ENCODE measurements around the gene ERN1. TPM values are rescaled to one million over a fixed set of nuclear protein-coding genes. Genes with fewer than 3 reads are reported as not detected.

The ERN1 gene
- total and polyA plus RNA-seq, 2 experiments from 2014 or later, result 10.3 to 16.5 TPM

DNA sequence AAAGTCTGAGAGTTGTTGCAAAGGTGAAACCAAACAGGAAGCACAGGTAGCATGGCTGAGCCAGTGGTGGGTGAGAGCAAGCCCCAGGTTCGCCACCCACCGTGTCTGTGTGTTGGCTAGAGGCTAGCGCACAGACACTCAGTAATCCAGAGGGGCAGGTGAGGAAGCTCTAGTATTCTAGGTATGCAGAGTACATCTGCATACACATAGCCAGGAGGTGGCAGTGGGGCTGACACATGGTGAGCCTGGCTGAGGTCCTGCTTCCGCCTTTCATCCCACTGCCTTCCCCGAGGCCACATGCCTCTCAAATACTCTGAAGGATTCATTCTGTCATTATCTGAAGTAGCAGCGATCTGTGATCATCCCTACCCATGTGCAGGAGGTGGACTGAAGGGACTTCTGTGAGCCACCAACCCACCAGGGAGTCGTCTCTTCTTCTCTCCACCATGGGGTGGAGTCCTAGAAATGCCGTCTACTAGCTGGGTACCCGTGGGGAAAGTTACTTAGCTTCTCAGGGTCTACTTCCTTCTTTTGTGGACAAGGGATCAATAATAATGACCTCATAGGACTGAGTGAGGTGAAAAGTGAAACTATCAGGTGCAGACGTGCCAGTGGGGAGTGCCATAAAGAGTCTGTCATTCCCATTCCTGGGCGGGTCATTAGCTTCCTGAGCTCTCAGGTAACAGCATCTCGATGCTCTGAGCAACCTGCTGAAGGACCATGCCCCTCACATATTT lies 73.5 kb downstream of the ERN1 start:
- Histone ChIP-seq H3K9me2 (replicated peaks; ENCODE audit: insufficient read depth) (no peaks in the 10 kb centered on the region), H3K4me2 (no peak overlapping the region), H3K27ac (no peak overlapping the region), H3K4me3 (no peak overlapping the region), H3K9me3 (ENCODE audit: low read depth) (no peaks in the 10 kb centered on the region), H3K36me3 (replicated peaks; ENCODE audit: insufficient read depth, low read depth) (no peaks in the 10 kb centered on the region), H4K20me1 (ENCODE audit: insufficient read depth, poor library complexity, severe bottlenecking) (no peaks in the 10 kb centered on the region), H2AFZ (no peak overlapping the region), H3K79me2 (no peaks in the 10 kb centered on the region), H3K4me1 (ENCODE audit: insufficient read depth) (peaks cover 5% of the 10 kb centered on the region), H3K27me3 (no peaks in the 10 kb centered on the region)
- DNase-seq (ENCODE audit: low spot score), result no peak
- 76% methylated on average over 12 of the region's 12 CpGs for WGBS (ENCODE audit: low lambda C conversion rate, missing lambda C conversion rate)
- TF ChIP-seq EZH2phosphoT487 (IDR thresholded peaks at IDR 0.05; ENCODE audit: low read depth, severe bottlenecking, unreplicated experiment) (no peak), EZH2 (IDR thresholded peaks at IDR 0.05; ENCODE audit: borderline replicate concordance) (no peak)
- TF ChIP-seq, protein P1, sequence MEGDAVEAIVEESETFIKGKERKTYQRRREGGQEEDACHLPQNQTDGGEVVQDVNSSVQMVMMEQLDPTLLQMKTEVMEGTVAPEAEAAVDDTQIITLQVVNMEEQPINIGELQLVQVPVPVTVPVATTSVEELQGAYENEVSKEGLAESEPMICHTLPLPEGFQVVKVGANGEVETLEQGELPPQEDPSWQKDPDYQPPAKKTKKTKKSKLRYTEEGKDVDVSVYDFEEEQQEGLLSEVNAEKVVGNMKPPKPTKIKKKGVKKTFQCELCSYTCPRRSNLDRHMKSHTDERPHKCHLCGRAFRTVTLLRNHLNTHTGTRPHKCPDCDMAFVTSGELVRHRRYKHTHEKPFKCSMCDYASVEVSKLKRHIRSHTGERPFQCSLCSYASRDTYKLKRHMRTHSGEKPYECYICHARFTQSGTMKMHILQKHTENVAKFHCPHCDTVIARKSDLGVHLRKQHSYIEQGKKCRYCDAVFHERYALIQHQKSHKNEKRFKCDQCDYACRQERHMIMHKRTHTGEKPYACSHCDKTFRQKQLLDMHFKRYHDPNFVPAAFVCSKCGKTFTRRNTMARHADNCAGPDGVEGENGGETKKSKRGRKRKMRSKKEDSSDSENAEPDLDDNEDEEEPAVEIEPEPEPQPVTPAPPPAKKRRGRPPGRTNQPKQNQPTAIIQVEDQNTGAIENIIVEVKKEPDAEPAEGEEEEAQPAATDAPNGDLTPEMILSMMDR (IDR thresholded peaks at IDR 0.05; ENCODE audit: poor library complexity), result no peak

DNA sequence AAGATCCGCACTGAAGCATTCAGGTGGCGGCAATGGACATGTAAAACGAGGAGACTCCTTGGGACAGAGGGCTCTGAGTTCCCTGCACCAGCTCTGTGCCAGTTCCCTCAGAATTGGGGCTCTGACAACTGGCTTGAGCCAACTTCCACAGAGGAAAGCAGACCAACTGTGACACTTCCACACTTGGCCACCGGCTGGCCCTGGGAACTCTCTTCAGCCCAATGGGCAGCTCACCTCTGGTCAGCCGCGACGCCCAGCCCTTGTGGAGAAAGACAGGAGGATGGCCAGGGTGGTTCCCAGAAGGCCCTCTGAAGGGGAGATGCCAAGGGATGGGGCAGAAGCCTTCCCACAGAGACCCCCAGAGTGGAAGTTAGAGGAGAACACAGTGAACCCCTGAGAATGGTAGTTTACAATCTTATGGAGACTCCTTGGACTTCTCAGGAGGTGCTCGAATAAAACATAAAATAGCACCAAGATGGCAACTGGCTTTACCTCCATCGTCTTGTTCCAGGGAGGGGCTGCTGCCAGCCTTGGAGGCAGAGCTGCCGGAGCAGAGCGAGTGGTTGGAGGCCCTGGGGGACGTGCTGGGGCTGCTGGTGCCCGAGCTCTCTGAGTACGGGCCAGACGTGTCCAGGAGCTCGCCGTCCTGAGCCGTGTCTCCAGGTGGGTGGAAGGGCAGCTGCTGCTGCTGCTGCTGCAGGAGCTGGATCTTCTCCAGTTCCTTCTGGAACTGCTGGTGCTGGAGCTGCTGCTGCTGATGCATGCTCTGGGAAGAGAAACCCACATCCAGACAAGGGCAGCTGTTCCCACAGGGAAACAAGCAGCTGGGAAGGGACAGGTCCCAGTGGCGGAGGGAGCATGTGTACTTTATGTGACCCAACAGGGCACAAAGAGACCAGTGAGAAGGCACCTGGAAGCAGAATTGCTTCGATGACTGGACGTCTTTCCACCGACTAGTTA lies 74.5 kb downstream of the ERN1 start:
- H3K27ac ChIP-seq, result no peak overlapping the region
- H3K36me3 ChIP-seq (replicated peaks; ENCODE audit: insufficient read depth, low read depth), result no peaks in the 10 kb centered on the region
- no peaks in the 10 kb centered on the region for H3K27me3 ChIP-seq
- no peak overlapping the region for H2AFZ ChIP-seq
- H3K9me3 ChIP-seq (ENCODE audit: low read depth), result no peaks in the 10 kb centered on the region
- TF ChIP-seq EZH2 (IDR thresholded peaks at IDR 0.05; ENCODE audit: borderline replicate concordance), result no peak
- TF ChIP-seq, protein P1 (IDR thresholded peaks at IDR 0.05; ENCODE audit: poor library complexity), result no peak
- no peak for TF ChIP-seq EZH2phosphoT487 (IDR thresholded peaks at IDR 0.05; ENCODE audit: low read depth, severe bottlenecking, unreplicated experiment)
- H3K9me2 ChIP-seq (replicated peaks; ENCODE audit: insufficient read depth), result no peaks in the 10 kb centered on the region
- H3K4me2 ChIP-seq, result no peak overlapping the region
- H3K4me1 ChIP-seq (ENCODE audit: insufficient read depth), result peaks cover 5% of the 10 kb centered on the region
- H3K4me3 ChIP-seq, result no peak overlapping the region
- no peaks in the 10 kb centered on the region for H3K79me2 ChIP-seq
- no peak for DNase-seq (ENCODE audit: low spot score)
- WGBS (ENCODE audit: low lambda C conversion rate, missing lambda C conversion rate), result 95% methylated on average over 22 of the region's 22 CpGs
- no peaks in the 10 kb centered on the region for H4K20me1 ChIP-seq (ENCODE audit: insufficient read depth, poor library complexity, severe bottlenecking)

DNA sequence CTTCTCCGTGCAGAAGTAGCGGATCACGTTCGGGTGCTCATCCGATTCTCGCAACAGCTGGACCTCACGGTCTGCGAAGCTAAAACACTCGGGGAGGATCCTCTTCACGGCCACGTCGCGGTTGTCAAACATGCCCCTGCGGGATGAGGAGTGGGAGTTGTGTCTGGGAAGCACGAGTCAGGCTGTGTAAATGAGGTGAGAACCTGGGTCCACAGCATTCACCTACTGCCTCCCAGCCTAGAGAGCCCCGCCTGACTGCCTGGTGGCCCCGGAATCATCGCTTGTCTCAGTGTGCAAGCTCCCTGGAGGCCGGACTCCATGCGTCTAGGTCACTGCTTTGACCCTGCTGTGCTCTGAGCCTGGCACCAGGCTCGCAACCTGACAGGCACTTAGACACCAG lies 75.6 kb downstream of the ERN1 start:
- WGBS (ENCODE audit: low lambda C conversion rate, missing lambda C conversion rate), result 97% methylated on average over 21 of the region's 21 CpGs
- H3K9me2 ChIP-seq (replicated peaks; ENCODE audit: insufficient read depth), result no peaks in the 10 kb centered on the region
- no peaks in the 10 kb centered on the region for H3K79me2 ChIP-seq
- no peak for TF ChIP-seq EZH2phosphoT487 (IDR thresholded peaks at IDR 0.05; ENCODE audit: low read depth, severe bottlenecking, unreplicated experiment)
- TF ChIP-seq, protein P1 (IDR thresholded peaks at IDR 0.05; ENCODE audit: poor library complexity), result no peak
- H3K27me3 ChIP-seq, result no peaks in the 10 kb centered on the region
- H3K4me1 ChIP-seq (ENCODE audit: insufficient read depth), result no peaks in the 10 kb centered on the region
- H4K20me1 ChIP-seq (ENCODE audit: insufficient read depth, poor library complexity, severe bottlenecking), result no peaks in the 10 kb centered on the region
- no peaks in the 10 kb centered on the region for H3K36me3 ChIP-seq (replicated peaks; ENCODE audit: insufficient read depth, low read depth)
- no peak overlapping the region for H3K4me2 ChIP-seq
- H3K9me3 ChIP-seq (ENCODE audit: low read depth), result no peaks in the 10 kb centered on the region
- no peak for DNase-seq (ENCODE audit: low spot score)
- H2AFZ ChIP-seq, result no peak overlapping the region
- no peak overlapping the region for H3K4me3 ChIP-seq
- no peak overlapping the region for H3K27ac ChIP-seq
